ENCODE results near the gene LYPD6. TPM values are rescaled to one million over a fixed set of nuclear protein-coding genes. Genes with fewer than 3 reads are reported as not detected.

The LYPD6 gene
- total and polyA plus RNA-seq, 4 donors = 0.15 to 0.42 (median 0.23) TPM

DNA sequence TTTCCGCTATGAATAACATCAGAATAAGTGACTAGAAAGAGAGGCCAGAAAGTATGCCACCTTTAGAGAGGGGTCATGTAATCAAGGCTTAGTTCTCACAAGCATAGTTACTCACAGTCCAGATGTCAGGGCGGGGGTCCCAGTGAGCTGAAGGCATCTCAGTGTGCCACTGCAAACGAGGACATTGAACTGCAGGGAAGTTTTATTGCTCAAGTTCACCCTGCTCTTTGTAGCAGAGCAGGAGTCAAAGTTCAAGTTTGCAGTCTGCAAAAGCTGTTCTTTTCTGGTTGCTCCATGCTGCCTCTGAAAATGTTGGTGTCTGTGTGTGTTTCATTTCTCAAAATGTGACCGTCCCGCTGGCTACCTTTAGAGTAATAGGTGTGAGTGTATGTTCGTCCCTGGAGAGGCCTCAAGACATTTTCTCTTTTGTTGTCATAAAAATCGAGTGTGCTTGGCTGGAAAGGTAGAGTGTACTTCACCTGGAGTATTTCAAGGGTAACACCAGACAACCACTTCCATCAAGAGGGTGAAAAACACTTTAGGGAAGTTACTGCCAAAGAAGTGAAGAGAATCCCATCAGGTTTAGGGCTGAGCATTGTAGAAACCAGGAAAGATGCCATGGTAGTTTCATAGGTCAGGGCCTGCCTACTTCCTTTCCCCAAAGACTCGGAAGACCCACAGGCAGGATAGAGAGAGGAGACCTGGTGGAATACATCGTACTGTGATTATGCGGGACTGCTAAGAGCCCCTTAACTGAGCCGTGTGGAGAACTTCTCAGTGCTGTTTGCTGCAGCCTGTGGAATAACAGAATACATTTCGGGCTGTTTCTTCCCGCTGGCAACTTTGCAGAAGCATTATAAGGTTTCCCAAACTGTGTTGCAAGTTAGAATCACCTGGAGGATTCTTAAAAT lies 89.9 kb downstream of the LYPD6 start:
- TF ChIP-seq GABPA (IDR thresholded peaks at IDR 0.05 in 1 of 2, conservative IDR thresholded peaks at IDR 0.05 in 1 of 2) (no peak), TAF1 (conservative IDR thresholded peaks at IDR 0.05) (no peak), SP1 (IDR thresholded peaks at IDR 0.05) (peak; percentile 90), HNF4G (IDR thresholded peaks at IDR 0.05) (peak; percentile 94), RXRA (IDR thresholded peaks at IDR 0.05) (peak; percentile 95 to 98), HNF4A (conservative IDR thresholded peaks at IDR 0.05) (peak; percentile 98), RAD21 (IDR thresholded peaks at IDR 0.05) (peak; percentile 35 to 52), FOXA2 (IDR thresholded peaks at IDR 0.05) (no peak), FOXA1 (IDR thresholded peaks at IDR 0.05) (no peak), YY1 (IDR thresholded peaks at IDR 0.05) (peak; percentile 69), JUND (IDR thresholded peaks at IDR 0.05) (peak in 1 of 2 donors; percentile 67), NR2F2 (IDR thresholded peaks at IDR 0.05) (peak; percentile 84)
- TF ChIP-seq, protein P1, sequence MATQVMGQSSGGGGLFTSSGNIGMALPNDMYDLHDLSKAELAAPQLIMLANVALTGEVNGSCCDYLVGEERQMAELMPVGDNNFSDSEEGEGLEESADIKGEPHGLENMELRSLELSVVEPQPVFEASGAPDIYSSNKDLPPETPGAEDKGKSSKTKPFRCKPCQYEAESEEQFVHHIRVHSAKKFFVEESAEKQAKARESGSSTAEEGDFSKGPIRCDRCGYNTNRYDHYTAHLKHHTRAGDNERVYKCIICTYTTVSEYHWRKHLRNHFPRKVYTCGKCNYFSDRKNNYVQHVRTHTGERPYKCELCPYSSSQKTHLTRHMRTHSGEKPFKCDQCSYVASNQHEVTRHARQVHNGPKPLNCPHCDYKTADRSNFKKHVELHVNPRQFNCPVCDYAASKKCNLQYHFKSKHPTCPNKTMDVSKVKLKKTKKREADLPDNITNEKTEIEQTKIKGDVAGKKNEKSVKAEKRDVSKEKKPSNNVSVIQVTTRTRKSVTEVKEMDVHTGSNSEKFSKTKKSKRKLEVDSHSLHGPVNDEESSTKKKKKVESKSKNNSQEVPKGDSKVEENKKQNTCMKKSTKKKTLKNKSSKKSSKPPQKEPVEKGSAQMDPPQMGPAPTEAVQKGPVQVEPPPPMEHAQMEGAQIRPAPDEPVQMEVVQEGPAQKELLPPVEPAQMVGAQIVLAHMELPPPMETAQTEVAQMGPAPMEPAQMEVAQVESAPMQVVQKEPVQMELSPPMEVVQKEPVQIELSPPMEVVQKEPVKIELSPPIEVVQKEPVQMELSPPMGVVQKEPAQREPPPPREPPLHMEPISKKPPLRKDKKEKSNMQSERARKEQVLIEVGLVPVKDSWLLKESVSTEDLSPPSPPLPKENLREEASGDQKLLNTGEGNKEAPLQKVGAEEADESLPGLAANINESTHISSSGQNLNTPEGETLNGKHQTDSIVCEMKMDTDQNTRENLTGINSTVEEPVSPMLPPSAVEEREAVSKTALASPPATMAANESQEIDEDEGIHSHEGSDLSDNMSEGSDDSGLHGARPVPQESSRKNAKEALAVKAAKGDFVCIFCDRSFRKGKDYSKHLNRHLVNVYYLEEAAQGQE (IDR thresholded peaks at IDR 0.05) = peak; percentile 53
- TF ChIP-seq, protein P2, sequence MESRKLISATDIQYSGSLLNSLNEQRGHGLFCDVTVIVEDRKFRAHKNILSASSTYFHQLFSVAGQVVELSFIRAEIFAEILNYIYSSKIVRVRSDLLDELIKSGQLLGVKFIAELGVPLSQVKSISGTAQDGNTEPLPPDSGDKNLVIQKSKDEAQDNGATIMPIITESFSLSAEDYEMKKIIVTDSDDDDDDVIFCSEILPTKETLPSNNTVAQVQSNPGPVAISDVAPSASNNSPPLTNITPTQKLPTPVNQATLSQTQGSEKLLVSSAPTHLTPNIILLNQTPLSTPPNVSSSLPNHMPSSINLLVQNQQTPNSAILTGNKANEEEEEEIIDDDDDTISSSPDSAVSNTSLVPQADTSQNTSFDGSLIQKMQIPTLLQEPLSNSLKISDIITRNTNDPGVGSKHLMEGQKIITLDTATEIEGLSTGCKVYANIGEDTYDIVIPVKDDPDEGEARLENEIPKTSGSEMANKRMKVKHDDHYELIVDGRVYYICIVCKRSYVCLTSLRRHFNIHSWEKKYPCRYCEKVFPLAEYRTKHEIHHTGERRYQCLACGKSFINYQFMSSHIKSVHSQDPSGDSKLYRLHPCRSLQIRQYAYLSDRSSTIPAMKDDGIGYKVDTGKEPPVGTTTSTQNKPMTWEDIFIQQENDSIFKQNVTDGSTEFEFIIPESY (IDR thresholded peaks at IDR 0.05) = peak; percentile 41
- TF ChIP-seq, protein P3, sequence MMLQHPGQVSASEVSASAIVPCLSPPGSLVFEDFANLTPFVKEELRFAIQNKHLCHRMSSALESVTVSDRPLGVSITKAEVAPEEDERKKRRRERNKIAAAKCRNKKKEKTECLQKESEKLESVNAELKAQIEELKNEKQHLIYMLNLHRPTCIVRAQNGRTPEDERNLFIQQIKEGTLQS (IDR thresholded peaks at IDR 0.05) = no peak
- TF ChIP-seq, protein P4, sequence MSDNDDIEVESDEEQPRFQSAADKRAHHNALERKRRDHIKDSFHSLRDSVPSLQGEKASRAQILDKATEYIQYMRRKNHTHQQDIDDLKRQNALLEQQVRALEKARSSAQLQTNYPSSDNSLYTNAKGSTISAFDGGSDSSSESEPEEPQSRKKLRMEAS (IDR thresholded peaks at IDR 0.05) = peak; percentile 5
- TF ChIP-seq, protein P5, sequence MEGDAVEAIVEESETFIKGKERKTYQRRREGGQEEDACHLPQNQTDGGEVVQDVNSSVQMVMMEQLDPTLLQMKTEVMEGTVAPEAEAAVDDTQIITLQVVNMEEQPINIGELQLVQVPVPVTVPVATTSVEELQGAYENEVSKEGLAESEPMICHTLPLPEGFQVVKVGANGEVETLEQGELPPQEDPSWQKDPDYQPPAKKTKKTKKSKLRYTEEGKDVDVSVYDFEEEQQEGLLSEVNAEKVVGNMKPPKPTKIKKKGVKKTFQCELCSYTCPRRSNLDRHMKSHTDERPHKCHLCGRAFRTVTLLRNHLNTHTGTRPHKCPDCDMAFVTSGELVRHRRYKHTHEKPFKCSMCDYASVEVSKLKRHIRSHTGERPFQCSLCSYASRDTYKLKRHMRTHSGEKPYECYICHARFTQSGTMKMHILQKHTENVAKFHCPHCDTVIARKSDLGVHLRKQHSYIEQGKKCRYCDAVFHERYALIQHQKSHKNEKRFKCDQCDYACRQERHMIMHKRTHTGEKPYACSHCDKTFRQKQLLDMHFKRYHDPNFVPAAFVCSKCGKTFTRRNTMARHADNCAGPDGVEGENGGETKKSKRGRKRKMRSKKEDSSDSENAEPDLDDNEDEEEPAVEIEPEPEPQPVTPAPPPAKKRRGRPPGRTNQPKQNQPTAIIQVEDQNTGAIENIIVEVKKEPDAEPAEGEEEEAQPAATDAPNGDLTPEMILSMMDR (IDR thresholded peaks at IDR 0.05; ENCODE audit: low read depth, low read length, missing input control) = no peak
- H3K27me3 ChIP-seq (ENCODE audit: control insufficient read depth in 4 of 4, insufficient read depth in 4 of 4, low read length in 3 of 4) = no peaks in the 10 kb centered on the region
- peak; percentile 36 for DNase-seq (ENCODE audit: low spot score)
- WGBS = 61% methylated on average over 13 of the region's 13 CpGs
- H3K9me3 ChIP-seq (ENCODE audit: control insufficient read depth in 4 of 4, low read length in 3 of 4) = no peaks in the 10 kb centered on the region
- H3K9ac ChIP-seq (ENCODE audit: low read depth in 1 of 2, low read length in 2 of 2) = no peak overlapping the region
- peak overlapping the region in 1 of 2 donors; percentile 31 for H3K27ac ChIP-seq (ENCODE audit: low read depth in 1 of 2, low read length in 2 of 2)
- H3K36me3 ChIP-seq (ENCODE audit: control insufficient read depth in 4 of 4, insufficient read depth in 3 of 4, low read depth in 1 of 4, low read length in 3 of 4) = no peaks in the 10 kb centered on the region
- H3K4me1 ChIP-seq (ENCODE audit: control insufficient read depth in 4 of 4, insufficient read depth in 4 of 4, low read length in 3 of 4) = peaks cover 2 to 27% (median 19%) of the 10 kb centered on the region in 4 donors
- no peak overlapping the region for H3K4me3 ChIP-seq (ENCODE audit: low read depth in 1 of 3, low read length in 3 of 3)

Measured in liver (tissue), 9 donors.